ENCODE data around the gene TBRG4. TPM values are rescaled to one million over a fixed set of nuclear protein-coding genes. Genes with fewer than 3 reads are reported as not detected.
"Not testable (repeated sequence)": the region's sequence is repeated elsewhere in the genome, so short reads cannot be mapped to it uniquely, and the experiment has no call there.

Gene TBRG4
- 50.5 TPM for polyA plus RNA-seq

GRCh38 chr7:45111298-45112223 lies at the start of gene TBRG4:
TSS of gene TBRG4 (minus strand) at chr7:45111697. CDS start at chr7:45109237, 2,460 bp downstream.
- peak within 1 kb of the TSS; percentile 86 to 100 (median 98) for H3K27ac Mint-ChIP-seq
- peaks cover 4% of the 10 kb centered on the region for H3K36me3 Mint-ChIP-seq
- H3K27me3 Mint-ChIP-seq = no peaks in the 10 kb centered on the region
- peak within 1 kb of the TSS; percentile 88 to 100 (median 98) for H3K4me3 Mint-ChIP-seq
- peaks cover 18 to 30% (median 25%) of the 10 kb centered on the region in 3 donors for H3K4me1 Mint-ChIP-seq
- no peaks in the 10 kb centered on the region for H3K9me3 Mint-ChIP-seq

- H3K4me1 Mint-ChIP-seq = peaks cover 5 to 14% (median 5%) of the 10 kb centered on the region in 3 donors
- H3K36me3 Mint-ChIP-seq = no peaks in the 10 kb centered on the region
- H3K9me3 Mint-ChIP-seq = peaks cover 0 to 4% (median 3%) of the 10 kb centered on the region in 3 donors
- H3K27ac Mint-ChIP-seq = no peak overlapping the region
- peaks cover 23% of the 10 kb centered on the region for H3K27me3 Mint-ChIP-seq
- H3K4me3 Mint-ChIP-seq = no peak overlapping the region
Measured at GRCh38 chr7:45161138-45161537, 49.6 kb upstream of the TBRG4 start.

GRCh38 chr7:45160417-45160881 lies 49.0 kb upstream of the TBRG4 start:
- Mint-ChIP-seq H3K4me3 (peak overlapping the region in 1 of 4 donors; percentile 70), H3K27ac (peak overlapping the region in 2 of 3 donors; percentile 12 to 36), H3K9me3 (peaks cover 0 to 4% (median 3%) of the 10 kb centered on the region in 3 donors), H3K27me3 (peaks cover 24% of the 10 kb centered on the region), H3K36me3 (no peaks in the 10 kb centered on the region), H3K4me1 (peaks cover 5 to 14% (median 5%) of the 10 kb centered on the region in 3 donors)

- no peak overlapping the region for H3K27ac Mint-ChIP-seq
- no peak overlapping the region for H3K4me3 Mint-ChIP-seq
- H3K4me1 Mint-ChIP-seq = peaks cover 5 to 14% (median 10%) of the 10 kb centered on the region in 3 donors
- H3K36me3 Mint-ChIP-seq = no peaks in the 10 kb centered on the region
- H3K27me3 Mint-ChIP-seq = peaks cover 27% of the 10 kb centered on the region
- peaks cover 0 to 3% (median 2%) of the 10 kb centered on the region in 3 donors for H3K9me3 Mint-ChIP-seq
Measured at GRCh38 chr7:45159296-45159695, 47.8 kb upstream of the TBRG4 start.

- H3K36me3 Mint-ChIP-seq = no peaks in the 10 kb centered on the region
- peak overlapping the region in 1 of 3 donors; percentile 3 for H3K27ac Mint-ChIP-seq
- H3K4me1 Mint-ChIP-seq = peaks cover 5 to 14% (median 10%) of the 10 kb centered on the region in 3 donors
- peaks cover 27% of the 10 kb centered on the region for H3K27me3 Mint-ChIP-seq
- peak overlapping the region in 1 of 4 donors; percentile 26 for H3K4me3 Mint-ChIP-seq
- peaks cover 0 to 2% (median 0%) of the 10 kb centered on the region in 3 donors for H3K9me3 Mint-ChIP-seq
Measured at GRCh38 chr7:45158471-45158870, 47.0 kb upstream of the TBRG4 start.

- Mint-ChIP-seq H3K4me1 (peaks cover 5 to 14% (median 10%) of the 10 kb centered on the region in 3 donors), H3K9me3 (no peaks in the 10 kb centered on the region), H3K27ac (peak within 1 kb of the TSS in 1 of 3 donors; percentile 3), H3K4me3 (peak within 1 kb of the TSS in 2 of 4 donors; percentile 44 to 66), H3K36me3 (no peaks in the 10 kb centered on the region), H3K27me3 (peaks cover 27% of the 10 kb centered on the region)
Measured at GRCh38 chr7:45157653-45158401, 46.3 kb upstream of the TBRG4 start, which contains the start of gene RAMP3. TSS of gene RAMP3 (plus strand) at chr7:45157791. CDS start at chr7:45157829, 38 bp downstream.

GRCh38 chr7:45157286-45157652 lies 45.8 kb upstream of the TBRG4 start:
- H3K4me3 Mint-ChIP-seq = peak overlapping the region in 1 of 4 donors; percentile 66
- H3K4me1 Mint-ChIP-seq = peaks cover 5 to 14% (median 10%) of the 10 kb centered on the region in 3 donors
- H3K9me3 Mint-ChIP-seq = no peaks in the 10 kb centered on the region
- peaks cover 27% of the 10 kb centered on the region for H3K27me3 Mint-ChIP-seq
- H3K36me3 Mint-ChIP-seq = no peaks in the 10 kb centered on the region
- H3K27ac Mint-ChIP-seq = no peak overlapping the region

- peaks cover 5 to 14% (median 10%) of the 10 kb centered on the region in 3 donors for H3K4me1 Mint-ChIP-seq
- no peaks in the 10 kb centered on the region for H3K36me3 Mint-ChIP-seq
- peaks cover 27% of the 10 kb centered on the region for H3K27me3 Mint-ChIP-seq
- H3K9me3 Mint-ChIP-seq = no peaks in the 10 kb centered on the region
- peak overlapping the region in 1 of 4 donors; percentile 66 for H3K4me3 Mint-ChIP-seq
- no peak overlapping the region for H3K27ac Mint-ChIP-seq
Measured at GRCh38 chr7:45156516-45157272, 45.2 kb upstream of the TBRG4 start.

GRCh38 chr7:45155941-45156340 lies 44.4 kb upstream of the TBRG4 start:
- Mint-ChIP-seq H3K4me3 (no peak overlapping the region), H3K27me3 (peaks cover 24% of the 10 kb centered on the region), H3K36me3 (no peaks in the 10 kb centered on the region), H3K27ac (no peak overlapping the region), H3K9me3 (no peaks in the 10 kb centered on the region), H3K4me1 (peaks cover 5 to 12% (median 8%) of the 10 kb centered on the region in 3 donors)

GRCh38 chr7:45155357-45155900 lies 43.9 kb upstream of the TBRG4 start:
- Mint-ChIP-seq H3K4me1 (peaks cover 3 to 7% (median 6%) of the 10 kb centered on the region in 3 donors), H3K27ac (peak overlapping the region in 1 of 3 donors; percentile 53), H3K36me3 (no peaks in the 10 kb centered on the region), H3K9me3 (no peaks in the 10 kb centered on the region), H3K4me3 (no peak overlapping the region), H3K27me3 (peaks cover 24% of the 10 kb centered on the region)

GRCh38 chr7:45153861-45154260 lies 42.4 kb upstream of the TBRG4 start:
- H3K4me3 Mint-ChIP-seq, H3K27ac Mint-ChIP-seq, H3K36me3 Mint-ChIP-seq, H3K4me1 Mint-ChIP-seq, H3K9me3 Mint-ChIP-seq: not testable (repeated sequence)
- peaks cover 23% of the 10 kb centered on the region for H3K27me3 Mint-ChIP-seq

GRCh38 chr7:45153233-45153632 lies 41.7 kb upstream of the TBRG4 start:
- Mint-ChIP-seq H3K4me1 (peaks cover 0 to 6% (median 5%) of the 10 kb centered on the region in 3 donors), H3K36me3 (peaks cover 2% of the 10 kb centered on the region), H3K4me3 (no peak overlapping the region), H3K9me3 (no peaks in the 10 kb centered on the region), H3K27me3 (peaks cover 19% of the 10 kb centered on the region), H3K27ac (no peak overlapping the region)

GRCh38 chr7:45151967-45152366 lies 40.5 kb upstream of the TBRG4 start:
- H3K27ac Mint-ChIP-seq = no peak overlapping the region
- H3K4me1 Mint-ChIP-seq = peaks cover 0 to 6% (median 2%) of the 10 kb centered on the region in 3 donors
- peaks cover 2% of the 10 kb centered on the region for H3K36me3 Mint-ChIP-seq
- no peak overlapping the region for H3K4me3 Mint-ChIP-seq
- H3K9me3 Mint-ChIP-seq = no peaks in the 10 kb centered on the region
- H3K27me3 Mint-ChIP-seq = peaks cover 13% of the 10 kb centered on the region

GRCh38 chr7:45151131-45151684 lies 39.7 kb upstream of the TBRG4 start:
- peaks cover 9% of the 10 kb centered on the region for H3K27me3 Mint-ChIP-seq
- H3K4me3 Mint-ChIP-seq = no peak overlapping the region
- H3K4me1 Mint-ChIP-seq = peaks cover 0 to 6% (median 2%) of the 10 kb centered on the region in 3 donors
- peaks cover 2% of the 10 kb centered on the region for H3K36me3 Mint-ChIP-seq
- no peaks in the 10 kb centered on the region for H3K9me3 Mint-ChIP-seq
- no peak overlapping the region for H3K27ac Mint-ChIP-seq
